NCI-H226 (cell line): ENCODE results near the gene PAK5.
"Not testable (repeated sequence)": the region's sequence is repeated elsewhere in the genome, so short reads cannot be mapped to it uniquely, and the experiment has no call there.

Source experiments
- DNase-seq: peaks from one replicate; pipeline ENCODE4 v3.0.0-alpha.2; 2015

PAK5 gene

DNA sequence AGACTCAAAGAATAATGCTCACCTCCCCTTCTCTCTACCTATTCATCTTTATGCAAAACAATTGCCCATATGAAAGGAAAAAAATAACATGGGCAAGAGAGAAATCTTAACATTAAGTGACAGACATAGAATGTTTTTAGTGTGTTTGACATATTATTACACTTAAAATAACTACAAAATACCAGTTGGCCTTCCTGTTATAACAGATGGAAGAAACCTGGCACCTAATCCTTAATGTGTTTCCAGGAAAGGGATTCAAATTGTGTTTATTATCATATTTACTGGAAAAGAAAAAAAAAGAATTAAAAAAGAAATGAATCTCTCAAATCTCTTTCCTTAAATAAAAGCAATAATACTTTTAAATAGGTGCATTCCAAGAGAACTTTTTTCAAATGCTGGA is 165.9 kb downstream of the PAK5 start:
- DNase-seq, result no peak

GRCh38 chr20:9672027-9672426 is 166.8 kb downstream of the PAK5 start:
- no peak for DNase-seq

DNA sequence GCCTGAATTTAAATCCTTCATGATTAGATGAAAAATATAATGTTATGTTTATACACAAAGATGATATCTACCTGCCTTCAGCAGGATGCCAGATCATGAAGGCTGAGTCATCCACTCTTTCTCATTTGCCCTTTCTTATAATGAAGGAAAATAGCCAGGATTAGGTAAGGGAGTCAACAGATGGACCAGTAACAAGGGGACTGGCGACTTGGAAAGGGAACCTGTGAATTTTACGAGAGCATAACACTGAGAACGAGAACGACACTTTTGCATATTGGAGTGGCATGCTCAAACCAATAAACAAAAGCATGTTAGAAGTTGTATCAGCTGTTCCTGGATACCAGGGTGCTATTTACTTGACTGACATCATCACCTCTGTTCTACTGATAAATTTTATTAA is 170.5 kb downstream of the PAK5 start:
- no peak for DNase-seq

DNA sequence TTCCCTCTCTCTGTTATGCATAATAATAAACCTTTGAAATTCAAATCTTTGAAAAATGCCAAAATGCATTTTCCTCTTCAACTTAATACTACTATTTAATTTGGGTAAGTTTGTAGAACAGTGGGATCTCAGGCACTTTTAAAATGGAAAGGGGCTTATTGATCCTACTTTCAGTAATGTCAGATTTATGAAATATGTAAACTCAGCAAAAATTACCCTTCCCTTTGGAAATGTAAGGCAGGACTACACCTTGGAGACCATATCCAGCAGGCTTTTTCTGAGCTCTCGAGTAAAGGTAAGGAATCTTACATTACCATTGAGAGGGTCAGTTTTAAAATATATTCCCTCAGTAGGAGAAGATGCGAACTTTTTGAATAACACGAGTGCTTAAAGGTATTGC is 175.5 kb downstream of the PAK5 start:
- no peak for DNase-seq

GRCh38 chr20:9660236-9660868 is 178.5 kb downstream of the PAK5 start:
- DNase-seq, result no peak

GRCh38 chr20:9647741-9648140 is 191.1 kb downstream of the PAK5 start:
- DNase-seq, result no peak

GRCh38 chr20:9646375-9646774 is 192.5 kb downstream of the PAK5 start:
- DNase-seq, result no peak

DNA sequence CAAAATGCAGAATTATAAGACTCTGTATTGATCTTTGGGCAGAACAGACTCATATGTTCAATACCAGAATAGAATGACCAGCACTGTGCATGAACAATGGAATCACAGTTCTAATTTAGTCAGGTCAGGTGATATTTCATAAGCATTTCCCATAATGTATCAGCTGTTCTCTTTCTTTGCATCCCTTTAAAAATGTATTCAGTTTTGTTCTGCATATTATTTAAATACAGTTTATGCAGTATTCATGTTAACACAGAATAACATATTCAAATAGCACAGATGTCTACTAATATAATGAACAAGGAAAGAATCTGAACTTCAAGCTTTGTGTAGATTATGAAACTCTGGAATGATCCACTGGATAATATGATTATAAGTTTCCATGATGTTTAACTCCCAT is 196.0 kb downstream of the PAK5 start:
- no peak for DNase-seq

DNA sequence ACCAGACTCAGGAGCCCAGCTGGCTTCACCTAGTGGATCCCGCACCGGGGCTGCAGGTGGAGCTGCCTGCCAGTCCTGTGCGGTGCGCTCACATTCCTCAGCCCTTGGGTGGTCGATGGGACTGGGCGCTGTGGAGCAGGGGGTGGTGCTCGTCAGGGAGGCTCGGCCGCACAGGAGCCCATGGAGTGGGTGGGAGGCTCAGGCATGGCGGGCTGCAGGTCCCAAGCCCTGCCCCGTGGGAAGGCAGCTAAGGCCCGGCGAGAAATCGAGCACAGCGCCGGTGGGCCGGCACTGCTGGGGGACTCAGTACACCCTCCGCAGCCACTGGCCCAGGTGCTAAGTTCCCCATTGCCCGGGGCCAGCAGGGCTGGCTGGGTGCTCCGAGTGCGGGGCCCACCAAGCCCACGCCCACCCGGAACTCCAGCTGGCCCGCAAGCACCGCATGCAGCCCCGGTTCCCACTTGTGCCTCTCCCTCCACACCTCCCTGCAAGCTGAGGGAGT is 197.3 kb downstream of the PAK5 start:
- DNase-seq, result not testable (repeated sequence)

DNA sequence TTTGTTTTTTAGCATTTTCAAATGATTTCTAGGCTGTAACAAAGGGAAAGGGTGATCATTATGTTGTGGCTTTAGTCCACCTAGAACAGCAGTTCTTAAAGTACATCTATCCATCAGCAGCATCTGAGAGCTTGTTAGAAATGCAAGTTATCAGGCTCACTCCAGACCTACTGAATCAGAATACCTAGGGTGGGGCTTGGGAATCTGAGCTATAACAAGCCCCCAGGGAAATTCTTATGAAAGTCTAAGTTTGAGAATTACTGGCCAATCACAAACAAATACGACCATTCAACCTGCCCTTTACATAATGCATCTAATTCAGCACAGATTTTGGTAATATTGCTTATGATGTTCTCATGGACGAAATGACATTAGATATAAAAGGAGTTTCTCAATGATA is 201.0 kb downstream of the PAK5 start:
- DNase-seq, result no peak

DNA sequence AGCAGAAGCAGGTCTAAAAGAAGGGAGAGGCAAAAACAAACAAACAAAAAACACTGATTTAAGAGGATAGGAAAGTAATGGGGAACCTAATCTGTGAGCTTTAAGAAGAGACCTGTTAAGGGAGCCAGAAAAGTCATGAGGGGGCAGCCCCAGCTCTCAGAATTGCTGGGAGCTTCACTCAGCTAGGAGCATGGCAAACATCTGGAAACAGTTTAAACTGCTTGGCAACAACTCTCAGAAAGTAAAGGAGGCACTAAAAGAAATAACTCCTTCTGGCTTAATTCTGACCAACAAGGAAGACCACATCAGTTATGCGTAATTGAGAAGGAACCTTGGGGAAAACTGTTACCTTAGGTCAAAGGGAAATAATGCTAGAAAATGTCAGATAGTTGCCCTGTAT is 203.1 kb downstream of the PAK5 start:
- no peak for DNase-seq

DNA sequence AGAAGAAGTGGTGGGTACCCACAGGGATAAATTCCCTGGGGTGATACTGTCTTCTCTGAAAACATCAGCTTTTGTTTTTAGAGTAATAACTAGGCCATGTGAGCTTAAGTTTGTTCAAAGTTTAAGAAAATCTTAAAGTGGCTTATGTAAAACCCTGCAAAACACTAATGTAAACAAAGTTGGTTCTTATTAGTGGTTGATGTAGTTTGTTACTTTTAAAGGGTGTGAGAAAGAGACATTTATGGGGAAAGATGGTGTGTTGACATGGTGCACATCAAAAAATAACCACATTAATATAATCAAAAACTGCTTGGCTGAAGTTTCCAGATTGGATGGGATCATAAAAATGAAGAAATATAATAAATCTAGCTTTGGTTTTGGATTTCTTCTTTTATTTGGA is 204.5 kb downstream of the PAK5 start:
- DNase-seq, result no peak

- no peak for DNase-seq
Observed at GRCh38 chr20:9632991-9633390, 205.9 kb downstream of the PAK5 start.

DNA sequence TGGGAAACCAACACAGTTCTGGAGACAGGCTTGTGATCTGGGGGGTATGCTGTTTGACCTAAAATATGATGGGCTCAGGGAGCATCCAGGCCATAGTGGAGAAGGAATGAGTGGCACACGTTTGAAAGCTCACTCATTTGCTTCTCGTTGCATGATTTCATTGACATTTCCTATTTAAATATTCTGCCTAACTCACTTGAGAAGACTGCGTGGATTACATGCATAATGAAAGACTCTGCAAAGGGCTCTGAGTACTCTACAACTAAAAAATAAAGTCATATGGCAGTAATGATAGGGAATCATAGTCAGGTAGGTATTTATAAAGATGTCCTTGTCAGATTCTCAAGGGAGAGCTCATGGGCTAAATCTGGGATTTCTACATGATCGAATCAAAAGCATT is 206.6 kb downstream of the PAK5 start:
- DNase-seq, result no peak

GRCh38 chr20:9630554-9630953 is 208.3 kb downstream of the PAK5 start:
- no peak for DNase-seq

DNA sequence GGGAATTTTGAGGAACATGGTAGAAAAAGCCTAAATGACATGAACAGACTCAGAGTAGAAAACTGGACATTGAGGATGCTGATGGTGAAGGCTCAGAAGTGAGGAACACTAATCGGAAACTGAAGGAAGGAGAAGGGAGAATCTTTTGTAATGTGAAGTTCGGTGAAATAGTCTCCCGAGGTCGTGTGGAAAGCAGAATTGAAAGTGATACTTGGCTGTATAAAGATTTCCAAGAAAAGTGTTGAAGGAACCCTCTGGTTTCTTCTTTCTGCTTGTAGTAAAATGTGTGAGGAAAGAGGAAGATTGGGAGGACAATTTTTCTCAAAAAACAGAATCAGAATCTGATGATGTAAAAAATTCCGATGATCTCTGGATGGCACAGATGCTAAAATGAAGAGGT is 209.0 kb downstream of the PAK5 start:
- no peak for DNase-seq

- DNase-seq, result no peak
Observed at GRCh38 chr20:9628589-9628988, 210.3 kb downstream of the PAK5 start.

GRCh38 chr20:9628141-9628540 is 210.7 kb downstream of the PAK5 start:
- DNase-seq, result no peak

- no peak for DNase-seq
Observed at GRCh38 chr20:9627219-9627618, 211.7 kb downstream of the PAK5 start.

GRCh38 chr20:9626357-9626756 is 212.5 kb downstream of the PAK5 start:
- DNase-seq, result no peak

DNA sequence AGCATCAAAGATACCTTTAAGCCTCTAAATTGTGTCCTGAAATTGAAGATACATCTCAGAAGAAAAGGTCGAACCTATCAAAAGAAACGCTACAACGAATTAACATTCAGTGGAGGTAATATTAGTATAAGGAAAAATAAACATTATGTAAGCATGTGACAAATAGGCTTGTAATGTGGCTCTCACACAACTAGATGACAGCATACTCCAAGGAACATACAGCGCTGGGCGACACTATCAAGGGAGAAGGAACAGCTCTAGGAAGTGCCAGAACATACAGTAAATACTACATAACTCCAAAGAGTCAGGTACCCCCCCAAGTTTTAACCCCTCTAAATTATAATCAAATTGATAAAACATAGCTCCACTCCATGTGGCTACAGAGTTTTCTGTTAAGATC is 220.9 kb downstream of the PAK5 start:
- DNase-seq, result no peak

DNA sequence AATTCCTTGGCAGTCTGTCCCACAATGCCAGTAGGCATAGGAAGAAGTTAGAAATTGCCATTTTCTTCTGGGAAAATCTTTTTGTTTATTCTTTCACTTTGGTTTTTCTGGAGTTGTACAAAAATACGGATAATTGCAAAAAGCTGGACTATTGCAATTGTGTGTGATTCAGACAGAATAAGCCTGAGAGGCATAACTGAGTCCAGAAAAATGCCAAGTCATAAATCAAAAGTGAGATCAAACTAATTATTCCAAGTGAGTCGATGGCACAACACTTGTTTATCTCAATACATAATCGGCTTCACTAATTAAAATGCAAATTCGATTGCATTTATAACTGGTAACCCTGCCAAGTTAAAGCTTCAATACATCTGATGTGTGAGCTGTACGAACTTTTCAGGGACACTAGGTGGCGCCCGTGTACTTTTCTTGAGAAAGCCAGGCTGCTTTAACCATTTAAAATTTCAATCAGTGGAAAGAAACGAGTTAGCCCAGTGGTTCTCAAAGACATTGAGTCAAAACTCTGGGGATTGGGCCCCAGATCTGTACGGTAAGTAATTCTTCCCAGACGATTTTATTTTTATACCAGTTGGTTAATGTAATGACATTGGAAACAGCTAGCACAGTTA is 221.9 kb downstream of the PAK5 start:
- DNase-seq, result peak; percentile 3

DNA sequence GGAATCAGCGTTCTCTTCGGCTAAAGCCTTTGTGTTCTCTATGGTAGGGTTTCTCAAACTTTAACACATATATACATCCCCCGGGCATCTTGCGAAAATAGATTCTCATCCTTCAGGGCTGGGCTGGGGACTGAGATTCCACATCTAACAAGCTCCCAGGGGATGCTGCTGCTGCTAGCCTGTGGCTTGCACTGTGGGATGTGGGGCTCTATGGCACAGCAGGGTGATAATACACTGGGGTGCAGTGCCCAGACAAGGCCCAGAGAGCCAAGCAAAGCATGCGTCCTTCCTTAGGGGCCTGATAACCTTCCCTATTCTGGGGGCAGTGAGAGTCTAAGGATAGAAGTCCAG is 222.4 kb downstream of the PAK5 start:
- no peak for DNase-seq

- no peak for DNase-seq
Observed at GRCh38 chr20:9615766-9616454, 223.0 kb downstream of the PAK5 start.

- DNase-seq, result no peak
Observed at GRCh38 chr20:9615118-9615517, 223.8 kb downstream of the PAK5 start.
